GM12878 (cell line): ENCODE data around the gene ELAVL1. TPM values are rescaled to one million over a fixed set of nuclear protein-coding genes. Genes with fewer than 3 reads are reported as not detected.
A peak's percentile ranks its signal among the peaks of the same experiment; 100 is the strongest.

ENCODE experiments used
- ATAC-seq: fragments of 200-7000 bp; cut with Tn5 transposase; 3 replicates; pipeline ENCODE4 v1.9.1; 2020; ENCODE audit warnings: mild to moderate bottlenecking, moderate library complexity
- BruUV-seq: library from RNA; stranded (reverse); fragments of 400-500 nt; replicated peaks from 2 replicates; lab custom pipeline; 2021; lab: Mats Ljungman, UMichigan
- CTCF ChIA-PET: fragments of 300-600 bp; sonication (Branson Sonifier 250); formaldehyde crosslinking; extraction: SDS; loops from one replicate; lab custom pipeline; 2021; ENCODE audit warnings: inconsistent platforms; lab: Yijun Ruan, JAX
- POLR2A ChIA-PET: fragments of 350-600 bp; formaldehyde crosslinking; extraction: SDS; loops from one replicate; lab custom pipeline; 2021; ENCODE audit warnings: inconsistent platforms; lab: Charles Lee
- RAD21 ChIA-PET: fragments of 300-600 bp; sonication (Branson Sonifier 250); formaldehyde crosslinking; loops from one replicate; lab custom pipeline; 2023; ENCODE audit warnings: antibody characterized with exemption; ENCODE audit not compliant: unreplicated experiment; lab: Charles Lee
- SMC1A ChIA-PET: fragments of 300-600 bp; sonication (Branson Sonifier 250); formaldehyde crosslinking; loops from one replicate; lab custom pipeline; 2023; ENCODE audit not compliant: unreplicated experiment, uncharacterized antibody; lab: Charles Lee
- DNase-seq: peaks from one replicate; pipeline ENCODE4 v3.0.0-alpha.2; 2011; ENCODE audit warnings: low read depth, low spot score
- FAIRE-seq: peaks from 3 replicates; lab custom pipeline; 2011; peaks lifted over from hg19 to GRCh38; lab: Jason Lieb, UNC
- H2AFZ ChIP-seq: 2 replicates; pipeline ENCODE4 v1.6.0; 2011; ENCODE audit warnings: low read depth, low read length, control low read depth; ENCODE audit not compliant: control insufficient read depth
- H3K27ac ChIP-seq: 2 replicates; pipeline ENCODE4 v1.5.1; 2011; ENCODE audit warnings: control low read depth; ENCODE audit not compliant: control insufficient read depth, insufficient read depth
- H3K27me3 ChIP-seq, 2 experiments: replicated peaks in 1 of 2; 2 replicates each; pipeline versions ENCODE4 v1.6.0 to v1.6.1; 2011; ENCODE audit warnings: low read length in 1 of 2; ENCODE audit not compliant: control insufficient read depth in 2 of 2, insufficient read depth in 2 of 2
- H3K36me3 ChIP-seq, 2 experiments: 2 replicates each; pipeline ENCODE4 v1.5.1; 2011; ENCODE audit warnings: low read length in 1 of 2; ENCODE audit not compliant: control insufficient read depth in 2 of 2, insufficient read depth in 2 of 2
- H3K4me1 ChIP-seq: 2 replicates; pipeline ENCODE4 v1.6.1; 2011; ENCODE audit warnings: mild to moderate bottlenecking, low read length, moderate library complexity, mixed read lengths; ENCODE audit not compliant: control insufficient read depth, insufficient read depth
- H3K4me2 ChIP-seq: 2 replicates; pipeline ENCODE4 v1.6.0; 2011; ENCODE audit warnings: control low read depth; ENCODE audit not compliant: control insufficient read depth, insufficient read depth
- H3K4me3 ChIP-seq: fragments of 200-600 bp; sonication (generic); 2 replicates; pipeline ENCODE4 v1.5.1; 2016
- H3K79me2 ChIP-seq: 2 replicates; pipeline ENCODE4 v1.6.0; 2011; ENCODE audit warnings: low read length; ENCODE audit not compliant: control insufficient read depth, insufficient read depth
- H3K9ac ChIP-seq: 2 replicates; pipeline ENCODE4 v1.8.0; 2011; ENCODE audit warnings: low read length, control low read depth, mixed read lengths; ENCODE audit not compliant: control insufficient read depth, insufficient read depth
- H3K9me3 ChIP-seq: replicated peaks from 3 replicates; pipeline ENCODE4 v1.5.1; 2011; ENCODE audit warnings: mild to moderate bottlenecking, low read length; ENCODE audit not compliant: control insufficient read depth, insufficient read depth
- H4K20me1 ChIP-seq: 2 replicates; pipeline ENCODE4 v1.6.0; 2011; ENCODE audit not compliant: control insufficient read depth, insufficient read depth
- BACH1 ChIP-seq: fragments of 450-650 bp; IDR thresholded peaks from 2 replicates; pipeline ENCODE4 v1.6.1; 2017; ENCODE audit warnings: mild to moderate bottlenecking, borderline replicate concordance
- BHLHE40 ChIP-seq, 2 experiments: fragments of 450-650 bp in 1 of 2; IDR thresholded peaks; 2 replicates each; pipeline ENCODE4 v1.6.1; 2011 to 2017; ENCODE audit warnings: low read depth in 2 of 2, borderline replicate concordance in 1 of 2, improper control_type of control experiment in 1 of 2, low read length in 1 of 2, mild to moderate bottlenecking in 1 of 2
- CREM ChIP-seq: IDR thresholded peaks from 2 replicates; pipeline ENCODE4 v1.6.1; 2014; ENCODE audit warnings: antibody characterized with exemption, low read depth
- DPF2 ChIP-seq: fragments of 450-650 bp; IDR thresholded peaks from 2 replicates; pipeline ENCODE4 v1.6.1; 2017; ENCODE audit warnings: mild to moderate bottlenecking
- ESRRA ChIP-seq: IDR thresholded peaks from 2 replicates; pipeline ENCODE4 v1.6.1; 2012; ENCODE audit warnings: mild to moderate bottlenecking, low read length, improper control_type of control experiment
- GATAD2B ChIP-seq: fragments of 450-650 bp; conservative IDR thresholded peaks from 2 replicates; pipeline ENCODE4 v1.6.1; 2017; ENCODE audit warnings: low read depth, mild to moderate bottlenecking, moderate library complexity
- HDAC2 ChIP-seq: fragments of 200-600 bp; sonication (generic); IDR thresholded peaks from 2 replicates; pipeline ENCODE4 v1.6.1; 2017
- IKZF1 ChIP-seq: fragments of 450-650 bp; conservative IDR thresholded peaks from 2 replicates; pipeline ENCODE4 v1.6.1; 2017; ENCODE audit warnings: antibody characterized with exemption, mild to moderate bottlenecking
- NFYB ChIP-seq: IDR thresholded peaks from 2 replicates; pipeline ENCODE4 v1.6.1; 2011; ENCODE audit warnings: low read depth, mild to moderate bottlenecking, low read length, improper control_type of control experiment, moderate library complexity; ENCODE audit not compliant: insufficient read depth
- PAX5 ChIP-seq: IDR thresholded peaks from 2 replicates; pipeline ENCODE4 v1.6.1; 2011; ENCODE audit warnings: low read depth, low read length, borderline replicate concordance
- PBX3 ChIP-seq: IDR thresholded peaks from 2 replicates; pipeline ENCODE4 v1.6.1; 2011; ENCODE audit warnings: mild to moderate bottlenecking, low read depth, low read length, moderate library complexity; ENCODE audit not compliant: insufficient replicate concordance
- POLR2AphosphoS5 ChIP-seq: IDR thresholded peaks from 2 replicates; pipeline ENCODE4 v1.6.1; 2011; ENCODE audit warnings: mild to moderate bottlenecking, low read length, inconsistent platforms
- RBBP5 ChIP-seq: fragments of 200-600 bp; sonication (generic); conservative IDR thresholded peaks from 2 replicates; pipeline ENCODE4 v1.6.1; 2016
- SP1 ChIP-seq: IDR thresholded peaks from one replicate; pipeline ENCODE4 v1.6.1; 2011; ENCODE audit warnings: low read depth, low read length
- SRF ChIP-seq, 2 experiments: IDR thresholded peaks; 2 replicates each; pipeline ENCODE4 v1.6.1; 2011; ENCODE audit warnings: low read depth in 2 of 2, low read length in 2 of 2, mild to moderate bottlenecking in 1 of 2, moderate library complexity in 1 of 2
- STAT1 ChIP-seq: fragments of 450-650 bp; conservative IDR thresholded peaks from 2 replicates; pipeline ENCODE4 v1.6.1; 2014; ENCODE audit warnings: antibody characterized with exemption, mild to moderate bottlenecking
- TAF1 ChIP-seq: IDR thresholded peaks from 2 replicates; pipeline ENCODE4 v1.6.1; 2011; ENCODE audit warnings: mild to moderate bottlenecking, low read depth, low read length, borderline replicate concordance
- TARDBP ChIP-seq: IDR thresholded peaks from 2 replicates; pipeline ENCODE4 v1.6.1; 2016; ENCODE audit warnings: borderline replicate concordance
- TCF12 ChIP-seq: IDR thresholded peaks from 2 replicates; pipeline ENCODE4 v1.6.1; 2011; ENCODE audit warnings: low read depth, mild to moderate bottlenecking, low read length
- WGBS: methylation state at CpG from one replicate; pipeline ENCODE4 v1.1.6; 2016; ENCODE audit warnings: low lambda C conversion rate; ENCODE audit not compliant: insufficient replicate concordance, insufficient coverage; ENCODE audit errors: missing lambda C conversion rate; 5-methylcytosine and 5-hydroxymethylcytosine counted together
- in situ Hi-C: fragments of 300-500 bp; cut with MboI; formaldehyde crosslinking; loops from 9 replicates; pipeline ENCODE4 v1.14.3; 2018; ENCODE audit warnings: mixed read lengths
- intact Hi-C: fragments of 100-400 bp; cut with micrococcal nuclease; formaldehyde crosslinking; loops from one replicate; pipeline ENCODE4 v1.14.2; 2022; ENCODE audit not compliant: unreplicated experiment
- polyA plus RNA-seq, 11 experiments: library from polyadenylated mRNA; depleted of rRNA in 4 of 11; unstranded in 6 of 11; stranded (reverse) in 5 of 11; fragments of >200 nt; fragmentation: Nextera tagmentation in 4 of 11; fragmentation: Illumina TruSeq in 1 of 11; extraction: Ambion mirVana in 4 of 11; extraction: Trizol in 1 of 11; gene quantifications; 1 replicate in 1 of 11; 2 replicates in 10 of 11; pipeline versions ENCODE4 v1.2.1 to v1.2.3, GENCODE V29; 2011 to 2016; ENCODE audit warnings: inconsistent platforms in 2 of 11, missing spikeins in 2 of 11, low read depth in 1 of 11
- total RNA-seq, 4 experiments: library from RNA; depleted of rRNA in 3 of 4; stranded (reverse); fragments of >200 nt in 3 of 4; fragmentation: Illumina TruSeq in 1 of 4; extraction: Trizol in 1 of 4; gene quantifications; 2 replicates each; pipeline versions ENCODE4 v1.2.1 to v1.2.3, GENCODE V29; 2013 to 2021
- TF ChIP-seq, protein P1 (sequence below): IDR thresholded peaks from 2 replicates; pipeline ENCODE4 v1.6.1; 2011; ENCODE audit warnings: borderline replicate concordance, low read depth, mild to moderate bottlenecking, moderate library complexity, mixed read lengths, low read length; ENCODE audit not compliant: insufficient read depth; ENCODE audit errors: extremely low read length
- TF ChIP-seq, protein P2 (sequence below): fragments of 450-650 bp; IDR thresholded peaks from 2 replicates; pipeline ENCODE4 v1.6.1; 2014; ENCODE audit warnings: mild to moderate bottlenecking

The ELAVL1 gene
- total and polyA plus RNA-seq, 10 of the 15 experiments (the other 5 are each of a cell fraction or from before 2014, with no cell fraction given) = 7.4 to 155 (median 70.3) TPM

DNA sequence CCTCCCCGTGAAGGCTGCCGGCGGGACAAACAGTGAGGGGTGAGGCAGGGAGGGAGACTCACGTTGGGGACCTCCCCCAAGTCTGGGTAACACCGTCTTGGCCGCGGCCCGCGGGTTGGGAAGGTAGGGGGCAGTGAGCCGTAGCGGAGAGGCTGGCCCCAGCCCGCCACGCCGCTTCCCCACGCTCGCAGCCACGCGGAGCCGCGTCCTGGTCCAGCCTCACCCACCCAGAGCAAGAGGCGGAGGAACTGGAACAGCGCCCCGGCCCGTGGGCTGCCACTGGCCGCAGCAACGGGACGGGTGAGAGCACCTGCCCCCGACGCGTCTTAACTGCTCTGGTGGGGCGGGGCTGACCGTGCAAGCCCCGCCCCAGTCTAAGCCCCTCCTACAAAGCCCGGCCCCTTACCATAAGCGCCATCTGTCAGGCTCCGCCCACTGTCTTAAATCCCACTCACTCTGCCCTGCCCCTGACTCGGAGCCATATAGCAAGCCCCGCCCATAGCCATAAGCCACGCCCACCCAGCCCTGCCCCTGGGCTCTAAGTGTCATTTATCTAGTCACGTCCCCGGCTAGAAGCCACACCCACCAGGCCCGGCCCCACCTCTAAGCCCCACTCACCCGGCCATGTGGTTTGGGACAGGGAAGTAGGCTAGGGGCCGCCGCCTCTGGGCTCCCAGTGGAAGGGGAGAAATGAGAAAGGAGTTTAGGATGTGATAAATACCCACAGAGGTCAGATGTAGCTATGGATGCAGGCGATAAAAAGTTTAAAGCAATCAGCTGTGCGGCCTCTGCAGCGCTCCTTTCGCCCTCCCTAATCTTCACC is 45.0 kb upstream of the ELAVL1 start:
- Histone ChIP-seq H3K4me3 (peak overlapping the region; percentile 66), H4K20me1 (no peaks in the 10 kb centered on the region), H3K9me3 (no peaks in the 10 kb centered on the region), H3K79me2 (no peaks in the 10 kb centered on the region), H3K27ac (peak overlapping the region; percentile 59), H3K4me1 (peaks cover 18% of the 10 kb centered on the region), H3K9ac (peak overlapping the region; percentile 52; the same call in 1 of the 2 replicates), H3K36me3 (no peaks in the 10 kb centered on the region), H3K27me3 (no peaks in the 10 kb centered on the region), H3K4me2 (peak overlapping the region; percentile 93), H2AFZ (peak overlapping the region; percentile 83)
- BruUV-seq = no TSS peak
- ATAC-seq = peak; percentile 94
- DNase-seq = peak; percentile 91
- peak; percentile 59 for FAIRE-seq
- 9% methylated on average over 48 of the region's 49 CpGs for WGBS
- CTCF ChIA-PET = no interaction called here
- RAD21 ChIA-PET = no interaction called here
- in situ Hi-C loops (no loop called here), intact Hi-C loops (loop anchor here (5.0 kb wide), 1 partner anchor 48 kb away; no protein-coding TSS in a partner anchor)
- SMC1A ChIA-PET = no interaction called here
- POLR2A ChIA-PET = interaction anchor here (0.5 kb wide), 1 partner anchor 111 kb away, joined by 3 read pairs; no protein-coding TSS in a partner anchor
- TF ChIP-seq BACH1 (peak; percentile 77), BHLHE40 (IDR thresholded peaks at IDR 0.05; ENCODE audit: borderline replicate concordance in 1 of 2, low read depth in 2 of 2, low read length in 1 of 2) (peak in 1 of 2 experiments; percentile 38; a peak in 1 of 4 replicates), TARDBP (no peak), HDAC2 (no peak), TCF12 (peak; percentile 62; the same call in 1 of the 2 replicates), TAF1 (0 out of 2 replicates have a peak, but pooled peaks have one; percentile 39), IKZF1 (peak; percentile 44; the same call in 1 of the 2 replicates), PAX5 (peak; percentile 72; the same call in 1 of the 2 replicates), SRF (IDR thresholded peaks at IDR 0.05; ENCODE audit: low read depth in 2 of 2, low read length in 2 of 2) (0 out of 4 replicates have a peak, but pooled peaks of 1 of the 2 experiments have one; percentile 22), NFYB (no peak), STAT1 (no peak), PBX3 (peak; percentile 79), CREM (0 out of 2 replicates have a peak, but pooled peaks have one; percentile 13), POLR2AphosphoS5 (peak; percentile 72), RBBP5 (no peak), GATAD2B (peak; percentile 55; the same call in 1 of the 2 replicates), ESRRA (no peak), DPF2 (peak; percentile 61), SP1 (peak; percentile 7)
- TF ChIP-seq, protein P1, sequence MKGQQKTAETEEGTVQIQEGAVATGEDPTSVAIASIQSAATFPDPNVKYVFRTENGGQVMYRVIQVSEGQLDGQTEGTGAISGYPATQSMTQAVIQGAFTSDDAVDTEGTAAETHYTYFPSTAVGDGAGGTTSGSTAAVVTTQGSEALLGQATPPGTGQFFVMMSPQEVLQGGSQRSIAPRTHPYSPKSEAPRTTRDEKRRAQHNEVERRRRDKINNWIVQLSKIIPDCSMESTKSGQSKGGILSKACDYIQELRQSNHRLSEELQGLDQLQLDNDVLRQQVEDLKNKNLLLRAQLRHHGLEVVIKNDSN = no peak
- TF ChIP-seq, protein P2, sequence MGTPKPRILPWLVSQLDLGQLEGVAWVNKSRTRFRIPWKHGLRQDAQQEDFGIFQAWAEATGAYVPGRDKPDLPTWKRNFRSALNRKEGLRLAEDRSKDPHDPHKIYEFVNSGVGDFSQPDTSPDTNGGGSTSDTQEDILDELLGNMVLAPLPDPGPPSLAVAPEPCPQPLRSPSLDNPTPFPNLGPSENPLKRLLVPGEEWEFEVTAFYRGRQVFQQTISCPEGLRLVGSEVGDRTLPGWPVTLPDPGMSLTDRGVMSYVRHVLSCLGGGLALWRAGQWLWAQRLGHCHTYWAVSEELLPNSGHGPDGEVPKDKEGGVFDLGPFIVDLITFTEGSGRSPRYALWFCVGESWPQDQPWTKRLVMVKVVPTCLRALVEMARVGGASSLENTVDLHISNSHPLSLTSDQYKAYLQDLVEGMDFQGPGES = no peak
